ENCODE measurements around the gene PALS1.

- TF ChIP-seq, protein P1, sequence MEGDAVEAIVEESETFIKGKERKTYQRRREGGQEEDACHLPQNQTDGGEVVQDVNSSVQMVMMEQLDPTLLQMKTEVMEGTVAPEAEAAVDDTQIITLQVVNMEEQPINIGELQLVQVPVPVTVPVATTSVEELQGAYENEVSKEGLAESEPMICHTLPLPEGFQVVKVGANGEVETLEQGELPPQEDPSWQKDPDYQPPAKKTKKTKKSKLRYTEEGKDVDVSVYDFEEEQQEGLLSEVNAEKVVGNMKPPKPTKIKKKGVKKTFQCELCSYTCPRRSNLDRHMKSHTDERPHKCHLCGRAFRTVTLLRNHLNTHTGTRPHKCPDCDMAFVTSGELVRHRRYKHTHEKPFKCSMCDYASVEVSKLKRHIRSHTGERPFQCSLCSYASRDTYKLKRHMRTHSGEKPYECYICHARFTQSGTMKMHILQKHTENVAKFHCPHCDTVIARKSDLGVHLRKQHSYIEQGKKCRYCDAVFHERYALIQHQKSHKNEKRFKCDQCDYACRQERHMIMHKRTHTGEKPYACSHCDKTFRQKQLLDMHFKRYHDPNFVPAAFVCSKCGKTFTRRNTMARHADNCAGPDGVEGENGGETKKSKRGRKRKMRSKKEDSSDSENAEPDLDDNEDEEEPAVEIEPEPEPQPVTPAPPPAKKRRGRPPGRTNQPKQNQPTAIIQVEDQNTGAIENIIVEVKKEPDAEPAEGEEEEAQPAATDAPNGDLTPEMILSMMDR (IDR thresholded peaks at IDR 0.05; ENCODE audit: extremely low read depth in 1 of 2, insufficient read depth in 1 of 2, low read depth in 1 of 2, low read length in 2 of 2): no peak
- TF ChIP-seq EZH2 (IDR thresholded peaks at IDR 0.05; ENCODE audit: borderline replicate concordance, low read depth, low read length, severe bottlenecking) (no peak), POLR2A (IDR thresholded peaks at IDR 0.05; ENCODE audit: low read depth, low read length) (no peak), POLR2AphosphoS5 (IDR thresholded peaks at IDR 0.05; ENCODE audit: insufficient read depth, low read depth, low read length) (no peak), FOS (IDR thresholded peaks at IDR 0.05; ENCODE audit: borderline replicate concordance, insufficient read depth, low read length) (no peak)
Measured at GRCh38 chr14:67269298-67270060, 28.2 kb downstream of the PALS1 start.
